ENCODE measurements around the gene ITIH6. TPM values are rescaled to one million over a fixed set of nuclear protein-coding genes. Genes with fewer than 3 reads are reported as not detected.
A peak's percentile ranks its signal among the peaks of the same experiment; 100 is the strongest.
"Not testable (repeated sequence)": the region's sequence is repeated elsewhere in the genome, so short reads cannot be mapped to it uniquely, and the experiment has no call there.

The ITIH6 gene
- total RNA-seq, 2 donors from 2014 or later: not detected

DNA sequence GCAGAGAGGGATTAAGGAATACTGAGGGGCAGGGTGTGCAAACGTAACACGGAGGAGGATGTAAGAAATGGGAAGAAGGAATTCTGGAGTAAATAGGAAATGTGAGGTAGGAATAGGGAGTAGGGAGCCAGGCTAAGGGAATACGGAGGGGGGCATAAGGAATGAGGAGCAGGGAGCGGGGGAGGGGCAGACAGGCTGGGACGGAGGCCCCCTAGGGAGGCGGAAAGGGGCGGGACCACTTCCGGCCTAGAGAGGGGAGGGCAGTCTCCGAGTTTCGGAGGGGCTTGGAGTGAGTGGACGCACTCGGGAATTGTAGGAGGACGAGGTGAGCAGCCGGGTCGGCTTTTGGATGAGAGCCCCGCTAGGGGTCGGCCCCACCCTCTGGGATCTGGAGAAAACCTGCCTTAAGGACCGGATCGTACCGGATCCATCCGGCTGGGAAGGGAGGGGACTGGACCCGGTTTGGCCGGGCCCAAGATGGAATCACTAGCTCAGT is 10.1 kb upstream of the ITIH6 start:
- H3K27ac ChIP-seq: peak overlapping the region; percentile 9 to 84 (median 78)
- no peaks in the 10 kb centered on the region for H3K27me3 ChIP-seq
- H3K36me3 ChIP-seq (replicated peaks in 1 of 2; ENCODE audit: insufficient read depth in 1 of 2, low read depth in 2 of 2): no peaks in the 10 kb centered on the region
- TF ChIP-seq POLR2A (IDR thresholded peaks at IDR 0.05): peak in 2 of 3 donors; percentile 42 to 47
- TF ChIP-seq, protein P1, sequence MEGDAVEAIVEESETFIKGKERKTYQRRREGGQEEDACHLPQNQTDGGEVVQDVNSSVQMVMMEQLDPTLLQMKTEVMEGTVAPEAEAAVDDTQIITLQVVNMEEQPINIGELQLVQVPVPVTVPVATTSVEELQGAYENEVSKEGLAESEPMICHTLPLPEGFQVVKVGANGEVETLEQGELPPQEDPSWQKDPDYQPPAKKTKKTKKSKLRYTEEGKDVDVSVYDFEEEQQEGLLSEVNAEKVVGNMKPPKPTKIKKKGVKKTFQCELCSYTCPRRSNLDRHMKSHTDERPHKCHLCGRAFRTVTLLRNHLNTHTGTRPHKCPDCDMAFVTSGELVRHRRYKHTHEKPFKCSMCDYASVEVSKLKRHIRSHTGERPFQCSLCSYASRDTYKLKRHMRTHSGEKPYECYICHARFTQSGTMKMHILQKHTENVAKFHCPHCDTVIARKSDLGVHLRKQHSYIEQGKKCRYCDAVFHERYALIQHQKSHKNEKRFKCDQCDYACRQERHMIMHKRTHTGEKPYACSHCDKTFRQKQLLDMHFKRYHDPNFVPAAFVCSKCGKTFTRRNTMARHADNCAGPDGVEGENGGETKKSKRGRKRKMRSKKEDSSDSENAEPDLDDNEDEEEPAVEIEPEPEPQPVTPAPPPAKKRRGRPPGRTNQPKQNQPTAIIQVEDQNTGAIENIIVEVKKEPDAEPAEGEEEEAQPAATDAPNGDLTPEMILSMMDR (IDR thresholded peaks at IDR 0.05): no peak
- H3K9me3 ChIP-seq: no peaks in the 10 kb centered on the region
- intact Hi-C loops (cut with DNase I): no loop called here
- 0 to 1% methylated on average over 21 of the region's 23 CpGs for WGBS, 2 donors
- peak; percentile 49 to 65 (median 56) for DNase-seq
- peak overlapping the region; percentile 58 for H3K4me3 ChIP-seq
- peak; percentile 48 for ATAC-seq
- peaks cover 12% of the 10 kb centered on the region for H3K4me1 ChIP-seq

DNA sequence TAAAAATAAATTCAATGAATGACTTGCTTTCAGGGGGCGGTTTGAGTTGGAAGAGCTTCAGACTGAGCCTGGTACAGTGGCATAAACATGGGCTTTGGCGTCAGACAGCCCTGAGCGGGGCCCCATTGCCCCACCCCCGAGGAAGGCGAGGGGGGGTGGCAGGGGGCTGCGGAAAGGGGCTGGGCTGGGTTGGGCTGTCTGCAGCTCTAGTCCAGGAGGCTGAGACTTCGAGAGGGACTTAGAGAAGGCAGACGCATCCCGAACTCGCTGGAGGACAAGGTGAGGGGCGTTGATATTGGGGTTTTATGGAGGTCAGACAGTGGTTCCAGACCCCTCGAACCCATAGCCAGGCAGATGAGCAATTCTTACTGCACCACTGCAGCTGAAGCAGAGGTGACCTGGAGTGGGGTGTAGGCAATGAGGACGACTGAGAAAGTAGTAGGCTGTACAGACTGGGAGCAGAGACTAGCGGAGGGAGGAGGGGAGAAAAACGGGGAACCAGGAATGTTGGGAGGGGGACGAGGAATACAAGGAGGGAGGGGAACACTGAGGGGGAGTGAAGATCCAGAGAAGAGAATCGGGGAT is 9.6 kb upstream of the ITIH6 start, which contains the start of gene MAGED2:
Gene MAGED2, plus strand, starts transcription at position 222 of the 585 bp plus-strand sequence. CDS start 1,587 bp downstream, outside the sequence.
- ATAC-seq: no peak
- DNase-seq: peak in 3 of 4 donors; percentile 13 to 22 (median 14)
- Histone ChIP-seq H3K9me3 (no peaks in the 10 kb centered on the region), H3K4me1 (peaks cover 12% of the 10 kb centered on the region), H3K27me3 (no peaks in the 10 kb centered on the region), H3K36me3 (replicated peaks in 1 of 2; ENCODE audit: insufficient read depth in 1 of 2, low read depth in 2 of 2) (no peaks in the 10 kb centered on the region), H3K4me3 (peak within 1 kb of the TSS; percentile 58), H3K27ac (peak within 1 kb of the TSS; percentile 9 to 84 (median 78))
- 0 to 3% methylated on average over 13 to 16 of the region's 17 CpGs for WGBS, 2 donors
- TF ChIP-seq, protein P1 (IDR thresholded peaks at IDR 0.05): no peak
- peak in 2 of 3 donors; percentile 23 to 28 for TF ChIP-seq POLR2A (IDR thresholded peaks at IDR 0.05)
- intact Hi-C loops (cut with DNase I): no loop called here

DNA sequence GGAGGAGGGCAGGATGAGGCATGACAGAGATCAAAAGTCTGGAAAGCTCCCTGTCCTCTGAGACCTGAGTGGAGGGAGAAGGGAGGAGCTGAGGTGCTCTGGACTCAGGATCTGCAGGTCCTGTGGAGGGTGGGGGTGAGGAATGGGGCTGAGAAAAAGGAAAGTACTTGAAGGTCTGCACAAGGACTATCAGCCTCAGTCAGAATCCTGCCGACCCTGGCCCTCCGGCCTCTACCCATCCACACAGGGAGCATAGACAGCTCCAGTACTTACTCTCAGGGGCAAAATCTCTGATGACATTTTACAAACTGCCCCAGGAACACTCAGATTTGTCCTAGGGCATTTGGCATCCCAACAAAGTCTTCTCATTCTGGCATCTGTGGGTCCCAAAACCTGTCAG is 991 bp upstream of the ITIH6 start:
- intact Hi-C loops (cut with DNase I): no loop called here
- Histone ChIP-seq H3K4me3 (no peak overlapping the region), H3K9me3 (no peaks in the 10 kb centered on the region), H3K4me1 (no peaks in the 10 kb centered on the region), H3K27me3 (no peaks in the 10 kb centered on the region), H3K27ac (no peak overlapping the region), H3K36me3 (replicated peaks in 1 of 2; ENCODE audit: insufficient read depth in 1 of 2, low read depth in 2 of 2) (no peaks in the 10 kb centered on the region)
- TF ChIP-seq, protein P1 (IDR thresholded peaks at IDR 0.05): no peak
- TF ChIP-seq POLR2A (IDR thresholded peaks at IDR 0.05): no peak
- WGBS, 2 donors: 77 to 83% methylated on average over 2 of the region's 2 CpGs
- ATAC-seq (no peak), DNase-seq (no peak)

DNA sequence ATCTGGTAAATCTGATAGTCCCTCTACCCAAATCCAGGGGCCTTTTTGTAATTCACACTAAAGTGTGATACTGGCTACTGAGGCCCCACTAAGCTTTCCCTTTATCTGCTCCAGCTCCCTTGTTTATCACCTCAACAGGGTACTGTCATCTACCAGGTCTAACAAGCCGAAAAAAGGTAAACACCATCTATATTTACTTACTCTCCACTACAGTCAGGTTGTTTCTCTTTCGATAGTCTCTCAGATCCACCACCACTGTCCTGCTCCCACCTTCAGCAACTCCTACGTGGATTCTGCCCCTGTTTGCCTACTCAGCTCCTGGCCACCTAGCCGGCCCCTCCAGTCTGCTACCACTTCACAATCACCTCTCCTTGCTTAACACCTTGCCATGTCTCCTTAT is 3.3 kb downstream of the ITIH6 start:
- no peak for ATAC-seq
- Histone ChIP-seq H3K36me3 (replicated peaks in 1 of 2; ENCODE audit: insufficient read depth in 1 of 2, low read depth in 2 of 2) (no peaks in the 10 kb centered on the region), H3K4me3 (no peak overlapping the region), H3K4me1 (no peaks in the 10 kb centered on the region), H3K9me3 (no peaks in the 10 kb centered on the region), H3K27ac (no peak overlapping the region), H3K27me3 (no peaks in the 10 kb centered on the region)
- 46 to 74% methylated on average over 4 of the region's 4 CpGs for WGBS, 2 donors
- intact Hi-C loops (cut with DNase I): no loop called here
- DNase-seq: no peak
- TF ChIP-seq, protein P1 (IDR thresholded peaks at IDR 0.05): no peak
- no peak for TF ChIP-seq POLR2A (IDR thresholded peaks at IDR 0.05)

DNA sequence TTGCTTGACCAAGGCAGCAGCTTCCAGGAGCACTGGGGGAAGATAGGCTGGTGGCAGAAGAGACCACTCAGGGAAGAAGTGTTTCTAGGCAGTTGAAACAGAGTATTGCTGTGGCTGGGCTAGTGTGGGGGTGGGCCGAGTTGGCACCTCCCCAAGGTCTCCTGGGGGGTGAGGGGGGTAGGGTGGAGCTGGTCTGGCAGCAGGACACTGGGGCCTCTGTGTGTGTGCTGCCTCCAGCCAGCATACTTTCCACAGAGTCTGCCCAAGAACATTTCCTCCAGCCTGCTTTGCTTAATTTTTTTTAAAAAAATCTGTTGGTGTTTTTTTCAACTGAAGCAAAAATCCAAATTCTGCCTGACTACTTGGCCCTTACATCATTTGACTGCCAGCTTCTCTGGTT is 4.0 kb downstream of the ITIH6 start:
- Histone ChIP-seq H3K27me3 (no peaks in the 10 kb centered on the region), H3K4me1 (no peaks in the 10 kb centered on the region), H3K9me3 (no peaks in the 10 kb centered on the region), H3K27ac (no peak overlapping the region), H3K36me3 (replicated peaks in 1 of 2; ENCODE audit: insufficient read depth in 1 of 2, low read depth in 2 of 2) (no peaks in the 10 kb centered on the region), H3K4me3 (no peak overlapping the region)
- ATAC-seq (no peak), DNase-seq (no peak)
- no peak for TF ChIP-seq POLR2A (IDR thresholded peaks at IDR 0.05)
- TF ChIP-seq, protein P1 (IDR thresholded peaks at IDR 0.05): no peak
- intact Hi-C loops (cut with DNase I): no loop called here
- no CpG with 5 or more reads among the region's 1 CpG for WGBS, 2 donors

DNA sequence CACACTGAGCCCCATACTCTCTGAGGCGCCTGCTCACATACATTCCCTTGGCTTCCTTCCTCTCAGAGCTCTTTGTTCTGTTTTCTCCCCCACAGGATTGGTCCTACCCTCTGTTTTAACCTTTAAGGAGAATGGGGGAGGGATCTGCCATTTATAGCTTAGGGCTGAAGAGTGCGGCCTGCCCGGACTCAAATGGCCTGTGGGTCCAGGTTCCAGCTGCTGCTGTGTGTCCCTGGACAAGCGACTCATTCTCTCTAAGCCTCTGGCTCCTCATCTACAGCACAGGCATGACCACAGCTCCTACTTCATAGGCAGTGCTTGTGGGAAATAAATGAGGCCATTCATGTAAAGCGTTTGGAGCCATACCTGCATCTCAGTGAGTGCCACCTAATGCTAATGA is 8.7 kb downstream of the ITIH6 start:
- H3K27me3 ChIP-seq; H3K4me1 ChIP-seq; DNase-seq; H3K27ac ChIP-seq; intact Hi-C loops (cut with DNase I); ATAC-seq; H3K4me3 ChIP-seq; H3K36me3 ChIP-seq (replicated peaks in 1 of 2; ENCODE audit: insufficient read depth in 1 of 2, low read depth in 2 of 2); H3K9me3 ChIP-seq: not testable (repeated sequence)
- WGBS, 2 donors: 27 to 43% methylated on average over 1 to 3 of the region's 5 CpGs

Measured in body of pancreas (tissue), 4 donors.